ENCODE results near the gene ZFX.
"Not testable (repeated sequence)": the region's sequence is repeated elsewhere in the genome, so short reads cannot be mapped to it uniquely, and the experiment has no call there.

The ZFX gene

DNA sequence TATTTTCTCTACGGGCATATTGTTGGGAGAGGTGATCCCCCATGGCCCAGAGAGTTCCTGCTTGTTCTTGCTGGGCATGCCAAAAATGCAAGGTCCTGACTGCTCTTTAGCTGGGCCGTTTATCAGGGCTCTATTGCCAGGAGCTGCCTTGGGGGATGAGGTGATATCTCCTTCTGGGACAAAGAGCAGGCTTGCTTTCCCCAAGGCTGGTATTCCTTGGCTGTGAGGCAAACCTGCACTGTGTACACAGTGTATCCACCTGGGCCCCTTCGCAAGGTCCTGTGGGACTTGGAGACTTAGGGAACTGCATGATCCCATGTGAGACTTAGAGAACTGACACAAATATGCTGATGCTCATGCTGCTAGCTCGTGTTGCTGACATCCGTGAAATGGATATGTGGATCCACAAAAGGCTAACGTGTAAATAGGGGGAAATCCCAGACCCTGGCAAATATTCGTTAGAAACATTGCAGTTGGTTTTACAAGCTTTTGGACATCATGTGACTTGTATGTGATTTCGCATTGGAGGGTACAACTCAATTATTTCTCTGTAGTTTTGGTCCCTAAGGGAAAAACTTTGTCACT lies 24.4 kb upstream of the ZFX start:
- TF ChIP-seq, protein P1, sequence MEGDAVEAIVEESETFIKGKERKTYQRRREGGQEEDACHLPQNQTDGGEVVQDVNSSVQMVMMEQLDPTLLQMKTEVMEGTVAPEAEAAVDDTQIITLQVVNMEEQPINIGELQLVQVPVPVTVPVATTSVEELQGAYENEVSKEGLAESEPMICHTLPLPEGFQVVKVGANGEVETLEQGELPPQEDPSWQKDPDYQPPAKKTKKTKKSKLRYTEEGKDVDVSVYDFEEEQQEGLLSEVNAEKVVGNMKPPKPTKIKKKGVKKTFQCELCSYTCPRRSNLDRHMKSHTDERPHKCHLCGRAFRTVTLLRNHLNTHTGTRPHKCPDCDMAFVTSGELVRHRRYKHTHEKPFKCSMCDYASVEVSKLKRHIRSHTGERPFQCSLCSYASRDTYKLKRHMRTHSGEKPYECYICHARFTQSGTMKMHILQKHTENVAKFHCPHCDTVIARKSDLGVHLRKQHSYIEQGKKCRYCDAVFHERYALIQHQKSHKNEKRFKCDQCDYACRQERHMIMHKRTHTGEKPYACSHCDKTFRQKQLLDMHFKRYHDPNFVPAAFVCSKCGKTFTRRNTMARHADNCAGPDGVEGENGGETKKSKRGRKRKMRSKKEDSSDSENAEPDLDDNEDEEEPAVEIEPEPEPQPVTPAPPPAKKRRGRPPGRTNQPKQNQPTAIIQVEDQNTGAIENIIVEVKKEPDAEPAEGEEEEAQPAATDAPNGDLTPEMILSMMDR (IDR thresholded peaks at IDR 0.05; ENCODE audit: low read depth, low read length), result no peak
- H3K27me3 ChIP-seq, result no peaks in the 10 kb centered on the region
- no peaks in the 10 kb centered on the region for H3K9me3 ChIP-seq

DNA sequence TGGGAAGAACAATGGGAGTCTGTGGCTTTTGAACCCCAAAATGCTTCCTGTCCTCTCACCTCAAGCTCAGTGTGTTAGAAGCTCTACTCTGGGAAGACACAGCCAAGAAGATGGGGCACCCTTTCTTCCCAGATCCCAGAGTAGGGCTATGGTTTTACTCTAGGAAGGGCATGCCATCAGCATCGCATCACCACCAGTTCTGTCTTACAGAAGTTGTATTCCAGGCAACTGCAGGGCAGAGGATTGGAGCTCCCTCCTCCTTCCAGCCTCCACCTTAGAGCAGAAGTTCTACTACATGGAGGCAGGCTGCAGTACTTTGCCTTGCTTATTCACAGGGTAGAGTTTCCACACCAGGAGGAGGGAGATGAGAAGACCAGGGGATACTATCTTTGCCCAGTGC lies 18.1 kb upstream of the ZFX start:
- TF ChIP-seq, protein P1 (IDR thresholded peaks at IDR 0.05; ENCODE audit: low read depth, low read length), result no peak

More for the DNA sequence above, 24.4 kb upstream of the ZFX start:
- Histone ChIP-seq H3K4me3 (ENCODE audit: low read depth, low read length) (no peak overlapping the region), H3K36me3 (no peaks in the 10 kb centered on the region), H3K4me1 (no peaks in the 10 kb centered on the region)
- DNase-seq, result no peak

DNA sequence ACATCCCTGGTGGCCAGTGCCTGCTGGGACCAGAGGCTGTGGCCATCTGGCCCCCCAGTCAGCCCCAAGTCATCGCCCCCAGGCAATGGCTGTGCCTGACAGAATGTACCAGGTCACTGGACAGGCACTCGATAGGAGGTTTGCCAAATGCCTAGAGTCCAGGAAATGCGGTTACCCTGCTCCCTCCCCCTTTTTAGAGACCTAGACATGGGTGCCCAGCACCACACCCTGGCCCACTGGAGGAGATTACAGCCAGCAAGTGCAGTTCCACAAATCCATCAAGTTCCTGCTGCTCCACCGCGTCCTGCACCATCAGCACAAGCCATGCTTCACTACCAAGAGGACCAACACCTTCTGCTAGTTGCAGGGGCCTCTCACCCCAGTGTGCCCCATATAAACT lies 16.2 kb upstream of the ZFX start:
- DNase-seq, result no peak
- H3K4me3 ChIP-seq (ENCODE audit: low read depth, low read length), result no peak overlapping the region

More for the DNA sequence above, 18.1 kb upstream of the ZFX start:
- H3K4me1 ChIP-seq, result no peaks in the 10 kb centered on the region
- DNase-seq, result no peak
- no peaks in the 10 kb centered on the region for H3K36me3 ChIP-seq
- no peaks in the 10 kb centered on the region for H3K9me3 ChIP-seq
- no peaks in the 10 kb centered on the region for H3K27me3 ChIP-seq
- no peak overlapping the region for H3K4me3 ChIP-seq (ENCODE audit: low read depth, low read length)

DNA sequence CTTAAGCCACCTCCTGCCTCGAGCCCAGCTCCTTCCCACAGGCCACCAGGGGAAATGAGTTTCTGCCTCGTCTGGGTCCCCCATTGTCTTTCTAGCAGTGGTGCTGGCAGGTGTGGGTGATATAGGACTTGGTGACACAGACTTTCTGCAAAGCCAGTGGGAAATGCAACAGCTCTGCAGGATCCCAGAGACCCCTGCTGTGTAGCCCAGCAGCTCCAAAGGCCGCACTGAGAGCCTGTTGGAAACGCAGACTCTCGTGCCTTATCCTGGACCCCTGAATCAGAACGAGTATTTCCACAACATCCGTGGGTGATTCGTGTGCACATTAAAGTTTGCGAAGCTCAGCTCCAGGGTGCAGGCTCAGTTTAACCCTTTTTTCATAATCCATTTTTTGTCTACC lies 13.8 kb upstream of the ZFX start:
- not testable (repeated sequence) for H3K4me3 ChIP-seq (ENCODE audit: low read depth, low read length); H3K27me3 ChIP-seq; H3K9me3 ChIP-seq; DNase-seq; H3K4me1 ChIP-seq; H3K36me3 ChIP-seq

More for the DNA sequence above, 16.2 kb upstream of the ZFX start:
- H3K4me1 ChIP-seq, result no peaks in the 10 kb centered on the region
- H3K36me3 ChIP-seq, result no peaks in the 10 kb centered on the region
- no peaks in the 10 kb centered on the region for H3K27me3 ChIP-seq
- TF ChIP-seq, protein P1 (IDR thresholded peaks at IDR 0.05; ENCODE audit: low read depth, low read length), result no peak
- H3K9me3 ChIP-seq, result no peaks in the 10 kb centered on the region

DNA sequence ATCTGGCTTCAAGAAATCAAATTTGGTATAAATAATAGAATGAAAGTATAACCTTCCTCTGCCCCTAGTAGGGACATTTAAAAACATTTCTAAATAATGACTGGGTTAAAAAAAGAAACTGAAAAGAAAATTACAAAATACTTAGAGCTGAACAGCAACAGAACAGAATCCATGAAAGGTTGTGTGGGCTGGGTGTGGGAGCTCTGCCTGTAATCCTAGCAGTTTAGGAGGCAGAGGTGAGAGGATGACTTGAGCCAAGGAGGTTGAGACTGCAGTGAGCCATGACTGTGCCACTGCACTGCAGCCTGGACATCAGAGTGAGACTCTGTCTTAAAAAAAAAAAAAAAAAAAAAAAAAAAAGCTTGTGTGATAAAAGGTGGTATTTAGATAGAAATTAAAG lies 12.3 kb upstream of the ZFX start:
- Histone ChIP-seq H3K36me3 (no peaks in the 10 kb centered on the region), H3K9me3 (no peaks in the 10 kb centered on the region), H3K4me1 (no peaks in the 10 kb centered on the region), H3K27me3 (no peaks in the 10 kb centered on the region), H3K4me3 (ENCODE audit: low read depth, low read length) (no peak overlapping the region)
- TF ChIP-seq, protein P1 (IDR thresholded peaks at IDR 0.05; ENCODE audit: low read depth, low read length), result no peak
- DNase-seq, result no peak

DNA sequence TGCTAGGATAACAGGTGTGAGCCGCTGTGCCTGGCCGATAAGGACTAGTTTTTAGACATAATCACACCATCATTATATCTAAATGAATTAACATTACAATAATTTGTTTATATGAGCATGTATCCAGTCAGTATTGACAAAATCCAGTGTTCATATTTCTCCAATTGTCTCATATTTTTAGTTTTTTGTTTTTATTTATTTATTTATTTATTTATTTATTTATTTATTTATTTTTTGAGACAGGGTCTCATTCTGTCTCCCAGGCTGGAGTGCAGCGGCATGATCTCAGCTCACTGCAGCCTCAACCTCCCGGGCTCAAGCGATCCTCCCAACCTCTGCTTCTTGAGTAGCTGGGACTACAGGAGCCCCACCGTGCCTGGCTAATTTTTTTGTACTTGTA lies 5.5 kb upstream of the ZFX start:
- not testable (repeated sequence) for DNase-seq; H3K36me3 ChIP-seq; H3K4me1 ChIP-seq; H3K9me3 ChIP-seq; H3K4me3 ChIP-seq (ENCODE audit: low read depth, low read length); H3K27me3 ChIP-seq

DNA sequence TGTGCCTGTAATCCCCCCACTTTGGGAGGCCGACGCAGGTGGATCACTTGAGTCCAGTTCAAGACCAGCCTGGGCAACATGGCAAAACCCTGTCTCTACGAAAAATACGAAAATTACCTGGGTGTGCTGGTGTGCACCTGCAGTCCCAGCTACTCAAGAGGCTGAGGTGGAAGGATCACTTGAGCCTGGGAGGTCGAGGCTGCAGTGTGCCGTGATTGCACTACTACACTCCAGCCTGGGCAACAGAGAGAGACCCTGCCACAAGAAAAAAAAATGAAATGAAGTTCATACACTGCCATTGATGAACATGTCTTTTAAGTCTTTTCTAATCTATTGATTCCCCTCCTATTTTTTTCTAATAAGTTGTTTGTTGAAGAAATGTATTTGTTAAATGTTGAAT lies 5.0 kb upstream of the ZFX start:
- no peaks in the 10 kb centered on the region for H3K36me3 ChIP-seq
- H3K4me3 ChIP-seq (ENCODE audit: low read depth, low read length), result no peak overlapping the region
- H3K9me3 ChIP-seq, result no peaks in the 10 kb centered on the region
- TF ChIP-seq, protein P1 (IDR thresholded peaks at IDR 0.05; ENCODE audit: low read depth, low read length), result no peak
- H3K27me3 ChIP-seq, result no peaks in the 10 kb centered on the region
- H3K4me1 ChIP-seq, result no peaks in the 10 kb centered on the region
- DNase-seq, result no peak

Data from BE2C (cell line).